GM21515 (cell line): Measurements from ENCODE around the gene CLDN9.

Source experiments
- ATAC-seq: cut with Tn5 transposase; IDR thresholded peaks from one replicate; pipeline ENCODE4 v1.9.1; 2021; ENCODE audit not compliant: unreplicated experiment

Gene CLDN9

DNA sequence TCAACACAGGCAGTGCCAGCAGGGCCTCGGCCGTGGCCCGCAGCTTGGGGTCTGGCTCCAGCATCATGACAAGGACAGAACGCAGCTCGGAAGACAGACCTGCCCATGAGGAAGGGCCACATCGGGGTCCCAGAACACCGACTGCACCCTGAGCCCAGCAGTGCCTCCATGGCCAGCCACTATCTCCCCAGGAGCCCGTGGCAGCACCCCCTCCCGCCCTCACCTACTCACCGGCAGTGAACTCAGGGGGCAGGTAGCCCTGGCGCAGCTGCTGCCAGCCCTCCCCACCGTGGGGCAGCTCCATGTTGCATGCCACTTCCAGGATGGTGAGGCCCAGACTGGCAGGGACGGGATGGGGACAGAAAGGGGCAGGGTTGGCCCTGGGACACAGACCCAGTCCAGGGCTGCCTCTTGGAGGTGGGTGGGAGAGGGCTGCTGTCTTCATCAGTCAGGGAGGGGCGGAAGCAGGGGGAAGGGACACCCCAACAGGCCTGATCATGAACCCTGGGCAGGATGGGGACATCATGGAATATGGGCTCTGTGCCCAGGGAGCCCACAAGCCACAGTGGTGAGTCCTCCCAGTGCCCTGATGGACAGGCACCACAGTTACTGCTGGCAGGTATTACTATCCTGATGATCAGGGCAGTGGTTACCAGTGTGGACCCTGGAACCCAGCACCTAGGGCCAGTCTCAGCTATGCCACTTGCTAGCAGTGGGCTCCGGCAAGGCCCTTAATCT, 38.2 kb upstream of the CLDN9 start:
- ATAC-seq: no peak

DNA sequence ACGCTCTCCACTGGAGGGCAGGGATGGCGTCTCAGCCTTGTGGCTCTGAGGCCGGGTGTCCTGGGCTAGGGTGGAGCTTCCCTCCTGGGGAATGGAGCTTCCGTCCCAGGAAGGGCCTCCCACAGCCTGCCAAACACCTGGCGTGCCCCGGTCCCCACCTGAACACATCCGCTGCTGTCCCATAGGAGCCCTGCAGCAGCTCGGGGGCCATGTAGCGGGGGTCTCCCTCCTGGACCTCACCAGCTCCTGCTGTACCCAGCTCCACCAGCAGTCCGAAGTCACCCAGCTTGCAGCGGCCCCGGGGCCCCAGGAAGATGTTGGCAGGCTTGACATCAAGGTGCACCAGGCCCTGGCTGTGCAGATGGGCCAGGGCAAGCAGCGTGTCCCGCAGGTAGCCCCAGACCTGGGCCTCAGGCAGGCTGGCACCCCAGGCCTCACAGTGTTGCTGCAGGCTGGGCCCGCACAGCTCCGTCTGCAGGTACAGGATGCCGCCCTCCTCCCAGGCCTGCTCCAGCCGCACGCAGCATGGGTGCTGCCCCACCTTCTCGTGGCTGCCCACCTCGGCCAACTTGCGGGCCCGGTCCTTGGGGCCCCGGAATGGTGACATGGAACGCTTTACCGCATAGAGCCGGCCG, 37.4 kb upstream of the CLDN9 start:
- ATAC-seq: no peak

DNA sequence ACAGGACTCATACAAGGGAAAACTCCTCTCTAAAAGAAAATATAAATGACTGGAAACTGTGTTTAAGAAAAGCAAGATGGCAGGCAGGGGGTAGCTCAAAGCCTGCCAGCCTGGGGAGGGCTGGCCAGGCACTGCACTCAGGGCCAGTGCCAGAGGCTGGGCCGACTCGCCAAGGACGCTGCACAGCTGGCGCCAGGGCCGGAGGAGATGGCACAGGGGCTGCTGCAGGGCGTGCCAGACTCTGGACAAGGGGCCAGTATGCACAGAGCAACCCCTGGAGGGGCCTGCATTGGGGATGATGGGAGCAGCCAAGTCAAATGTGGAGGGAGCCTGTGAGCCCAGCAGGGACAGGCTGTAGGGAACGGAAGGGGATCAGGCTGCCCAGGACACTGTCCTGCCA, 36.5 kb upstream of the CLDN9 start:
- ATAC-seq: no peak

DNA sequence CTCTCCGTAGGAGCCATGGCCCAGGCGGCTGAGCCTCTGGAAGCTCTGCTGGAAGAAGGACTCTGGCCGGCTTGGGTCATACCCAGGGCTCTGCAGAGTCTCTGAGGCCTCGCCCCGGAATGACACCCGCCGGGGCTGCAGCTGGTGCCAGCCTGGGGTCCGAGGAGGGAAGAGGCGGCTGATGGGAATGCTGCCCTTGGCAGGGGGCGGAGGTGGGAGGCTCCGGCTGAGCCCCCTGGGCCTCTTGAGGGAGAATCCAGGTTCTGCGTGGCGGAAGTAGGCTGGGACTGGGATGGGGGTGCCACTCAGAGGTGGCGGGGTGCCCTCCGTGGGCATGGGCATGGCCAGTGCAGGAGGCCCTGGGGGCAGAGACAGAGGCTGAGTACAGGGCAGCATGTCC, 36.0 kb upstream of the CLDN9 start:
- ATAC-seq: no peak

DNA sequence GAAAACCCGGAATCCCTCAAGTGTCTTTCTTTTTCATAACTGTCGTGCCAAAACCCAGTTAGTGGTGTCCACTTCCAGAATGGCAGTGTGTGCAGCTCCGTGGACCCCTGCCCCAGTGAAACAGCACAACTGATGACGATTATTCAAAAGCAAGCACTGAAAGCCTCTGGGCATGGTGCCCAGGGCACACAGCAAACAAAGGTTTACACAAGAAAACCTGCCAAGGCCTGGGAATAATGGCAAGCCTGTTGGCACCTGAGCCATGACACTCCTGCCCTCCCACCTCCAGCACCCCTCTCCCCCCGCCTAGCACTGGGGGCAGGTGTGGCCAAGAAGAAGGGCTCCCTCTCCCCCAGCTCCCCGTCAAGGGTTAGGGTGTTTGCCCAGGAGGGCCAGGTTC, 35.3 kb upstream of the CLDN9 start:
- ATAC-seq: no peak

DNA sequence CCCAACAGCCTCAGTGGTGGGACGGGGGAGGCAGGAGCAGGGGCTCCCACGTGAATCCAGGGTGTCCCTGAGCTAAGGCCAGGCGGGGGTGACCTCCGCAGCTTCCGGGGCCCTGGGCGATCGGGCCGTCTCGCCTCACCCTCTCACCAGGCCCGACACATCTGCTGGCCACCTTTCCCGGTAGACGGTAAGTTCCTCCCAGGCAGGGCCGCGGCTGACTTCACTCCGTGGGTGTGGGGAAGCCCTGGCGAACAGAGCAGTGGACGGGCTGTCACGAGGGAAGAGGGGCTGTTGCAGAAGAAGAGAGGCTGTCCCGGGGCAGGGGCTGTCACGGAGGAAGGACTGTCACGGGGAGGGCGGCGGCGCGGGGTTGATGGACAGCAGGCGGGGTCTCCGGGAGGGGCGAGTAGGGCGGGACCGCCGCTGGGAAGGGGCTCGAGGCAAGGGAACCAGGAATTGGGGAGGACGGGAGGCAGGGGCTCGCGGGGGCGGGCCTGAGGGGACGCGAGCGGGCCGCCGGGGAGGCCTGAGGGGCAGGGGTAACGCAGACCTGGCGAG, 33.0 kb upstream of the CLDN9 start:
- no peak for ATAC-seq

DNA sequence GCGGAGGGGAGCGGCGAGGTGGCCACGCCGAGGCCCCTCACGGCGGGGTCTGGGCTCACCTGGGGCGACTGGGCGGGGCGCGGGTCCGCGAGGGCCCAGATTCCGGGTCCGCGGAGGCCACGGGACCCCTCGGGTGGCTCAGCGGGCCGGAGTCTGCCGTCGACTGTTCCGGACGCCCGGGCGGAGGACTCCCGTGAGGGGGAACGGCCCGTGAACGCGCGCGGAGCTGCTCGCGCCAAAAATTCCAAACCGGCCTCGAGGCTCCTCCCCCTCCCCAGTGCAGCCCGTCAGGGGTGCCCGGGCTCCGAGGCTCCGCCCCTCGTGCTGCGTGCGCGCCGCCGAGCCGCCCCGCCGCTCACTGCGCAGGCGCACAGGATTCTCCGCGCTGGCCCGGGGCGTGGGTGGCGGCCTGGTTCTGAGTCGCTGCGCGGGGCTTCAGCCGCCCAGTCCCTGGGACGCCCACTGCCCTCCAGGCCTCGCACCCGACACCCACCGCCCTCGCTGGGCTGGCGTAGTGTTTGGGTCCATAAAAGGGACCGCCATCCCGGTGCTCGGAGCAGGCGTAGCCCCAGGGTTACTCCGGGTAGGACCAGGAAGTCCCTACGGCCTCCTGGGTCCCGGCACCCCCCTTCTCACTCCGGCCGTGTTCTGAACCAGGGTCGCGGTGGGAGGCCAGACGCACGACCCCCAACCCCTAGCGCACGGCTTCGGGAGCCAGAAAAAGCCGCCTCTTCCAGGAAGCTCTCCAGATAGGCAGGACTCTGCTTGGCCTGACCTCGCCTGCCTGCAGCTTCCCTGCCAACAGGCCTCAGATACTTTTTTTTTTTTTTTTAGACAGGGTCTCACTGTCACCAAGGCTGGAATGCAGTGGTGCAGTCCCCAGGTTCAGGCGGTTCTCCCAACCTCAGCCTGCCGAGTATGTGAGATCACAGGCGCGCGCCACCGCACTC, 32.2 kb upstream of the CLDN9 start, which contains the start of gene PKMYT1:
TSS of gene PKMYT1 (minus strand) at position 220 of the 950 bp plus-strand sequence. CDS start 789 bp downstream, outside the sequence.
- peak; percentile 68 for ATAC-seq

DNA sequence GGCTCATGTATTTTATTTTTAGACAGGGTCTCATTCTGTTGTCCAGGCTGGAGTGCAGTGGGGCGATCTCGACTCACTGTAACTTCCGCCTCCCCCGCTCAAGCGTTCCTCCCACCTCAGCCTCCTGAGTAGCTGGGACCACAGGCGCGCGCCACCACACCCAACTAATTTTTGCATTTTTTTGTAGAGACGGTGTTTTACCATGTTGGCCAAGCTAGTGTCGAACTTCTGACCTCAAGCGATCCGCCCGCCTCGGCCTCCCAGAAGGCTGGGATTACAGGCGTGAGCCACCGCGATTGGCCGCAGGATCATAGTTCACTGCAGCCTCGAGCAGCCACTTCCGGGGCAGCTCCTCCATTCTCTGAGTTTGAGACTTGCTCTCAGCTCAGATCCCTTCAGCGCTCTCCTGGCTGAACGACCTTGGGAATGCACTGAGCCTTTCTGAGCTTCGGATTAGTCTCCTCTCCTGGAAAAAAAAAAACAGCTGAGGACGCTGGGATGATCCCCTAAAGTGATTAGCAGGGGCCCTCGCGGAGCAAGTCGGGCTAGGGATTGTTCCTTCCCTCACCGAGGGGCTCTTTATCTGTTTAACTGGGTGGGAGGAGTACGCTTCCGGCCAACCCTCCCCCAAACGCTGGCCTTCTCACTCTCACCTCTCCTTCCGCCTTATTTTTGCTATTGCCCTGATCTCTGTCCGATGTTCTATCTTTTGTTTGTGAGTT, 31.4 kb upstream of the CLDN9 start:
- ATAC-seq: no peak

DNA sequence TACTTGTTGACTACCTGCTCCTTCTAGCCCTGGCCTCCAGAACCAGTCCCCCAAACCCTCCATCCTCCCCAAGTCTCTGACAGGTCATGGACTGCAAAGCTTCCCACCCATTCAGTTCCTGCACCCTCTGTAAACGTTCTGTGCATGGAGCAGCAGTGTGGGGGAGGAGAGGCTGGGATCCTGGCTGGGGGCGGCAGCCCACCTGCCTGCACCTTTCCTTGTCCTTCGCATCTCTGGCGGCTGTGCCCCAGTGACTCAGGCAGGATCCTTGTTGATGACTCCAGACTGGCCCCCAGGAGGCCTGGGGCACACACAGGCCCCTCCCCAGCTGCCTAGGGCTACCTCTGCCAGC, 30.8 kb upstream of the CLDN9 start:
- ATAC-seq: no peak

DNA sequence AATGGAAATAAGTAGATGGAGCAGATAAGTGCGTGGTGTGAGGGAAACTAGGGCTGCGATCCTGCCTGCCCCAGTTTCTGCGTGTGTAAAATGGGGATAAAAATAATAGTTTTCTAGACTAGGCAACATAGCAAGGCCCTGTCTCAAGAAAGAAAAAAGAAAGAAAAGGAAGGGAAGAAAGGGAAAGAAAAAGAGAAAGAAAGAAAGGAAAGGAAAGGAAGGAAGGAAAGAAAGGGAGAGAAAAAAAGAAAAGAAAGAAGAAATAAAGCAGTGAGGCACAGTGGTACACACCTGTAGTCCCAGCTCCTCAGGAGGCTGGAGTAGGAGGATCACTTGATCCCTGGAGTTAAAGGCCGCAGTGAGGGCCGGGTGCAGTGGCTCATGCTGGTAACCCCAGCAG, 30.3 kb upstream of the CLDN9 start:
- no peak for ATAC-seq

DNA sequence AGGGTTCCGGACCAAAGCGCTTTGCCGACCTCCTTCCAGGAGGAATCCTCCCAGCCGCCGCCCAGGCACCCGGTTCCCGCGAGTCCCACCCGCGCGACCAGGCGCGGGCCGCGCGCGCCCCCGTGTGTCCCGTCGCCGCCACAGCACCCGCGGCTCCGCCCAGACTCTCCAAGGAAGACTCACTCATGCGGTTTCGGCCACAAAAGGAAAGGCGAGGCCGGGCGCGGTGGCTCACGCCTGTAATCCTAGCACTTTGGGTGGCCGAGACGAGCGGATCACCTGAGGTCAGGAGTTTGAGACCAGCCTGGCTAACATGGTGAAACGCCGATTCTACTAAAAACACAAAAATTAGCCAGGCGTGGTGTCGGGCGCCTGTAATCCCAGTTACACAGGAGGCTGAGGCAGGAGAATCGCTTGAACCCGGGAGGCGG, 29.0 kb upstream of the CLDN9 start:
- no peak for ATAC-seq

DNA sequence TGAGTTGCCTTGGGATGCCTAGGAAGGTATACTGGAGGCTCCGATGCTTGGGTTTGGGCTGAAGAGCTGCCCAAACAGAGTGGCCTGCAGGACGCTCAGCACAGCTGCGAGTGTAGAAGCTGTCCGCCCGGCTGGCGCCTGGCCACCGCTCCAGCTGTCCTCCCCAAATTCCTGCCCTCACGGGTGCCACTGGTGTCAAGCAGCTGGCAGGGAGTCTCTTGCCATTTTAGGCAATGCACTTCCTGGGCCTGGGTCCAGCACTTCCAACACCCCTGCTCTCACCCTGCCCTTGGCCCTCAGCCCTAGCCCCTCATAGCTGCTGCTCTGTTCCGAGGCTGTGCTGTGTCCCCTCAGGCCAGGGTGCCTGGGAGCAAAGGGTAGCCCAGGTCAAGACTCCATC, 27.3 kb upstream of the CLDN9 start:
- no peak for ATAC-seq

DNA sequence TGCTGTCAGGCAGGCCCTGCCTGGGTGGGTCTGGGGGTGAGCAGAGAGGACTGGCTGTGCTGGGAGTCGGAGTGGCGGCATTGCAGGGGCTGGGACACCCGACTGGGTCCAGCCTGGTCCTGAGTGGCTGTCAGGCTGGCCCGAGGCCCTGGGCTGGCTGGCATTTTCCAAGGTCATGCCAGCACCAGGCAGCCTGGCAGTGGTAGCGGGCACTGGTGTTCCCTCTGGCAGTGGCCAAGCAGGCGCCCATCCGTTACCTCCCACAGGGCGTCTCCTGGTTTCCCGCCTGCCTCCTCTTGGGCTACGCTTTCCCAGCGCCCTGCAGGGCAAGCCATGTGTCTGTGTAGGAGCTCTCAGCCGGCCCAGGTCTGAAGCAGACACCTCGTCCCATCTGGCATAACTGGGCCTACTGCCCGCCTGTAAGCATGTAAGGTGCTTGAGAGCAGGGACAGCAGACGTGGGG, 26.8 kb upstream of the CLDN9 start:
- no peak for ATAC-seq

DNA sequence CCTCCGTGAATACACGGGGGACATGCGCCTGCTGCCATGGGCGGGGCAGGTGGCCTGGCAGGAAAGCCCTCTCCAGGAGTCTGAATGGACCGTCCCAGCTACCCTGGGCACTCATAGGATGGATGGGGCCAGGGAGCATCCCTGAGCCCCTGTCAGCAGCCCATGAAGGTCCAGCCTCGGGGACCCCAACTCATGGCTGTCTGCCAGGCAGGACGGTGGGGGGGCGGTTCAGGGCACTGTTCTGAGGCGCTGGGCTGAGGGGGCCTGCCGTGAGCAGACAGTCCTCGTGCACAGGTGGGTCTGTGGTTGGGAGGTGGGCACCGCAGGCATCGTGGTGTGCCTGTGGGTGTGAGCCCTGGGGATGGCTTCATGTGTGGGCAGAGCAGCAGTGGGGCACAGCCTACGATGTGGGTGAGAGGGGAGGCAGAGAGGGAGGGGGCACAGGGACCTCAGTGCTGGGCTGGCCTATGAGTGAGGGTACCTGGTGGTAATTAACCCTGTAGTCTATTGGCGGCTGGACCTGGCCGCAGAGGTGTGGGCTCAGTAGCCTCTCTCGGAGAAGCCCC, 26.0 kb upstream of the CLDN9 start:
- no peak for ATAC-seq

DNA sequence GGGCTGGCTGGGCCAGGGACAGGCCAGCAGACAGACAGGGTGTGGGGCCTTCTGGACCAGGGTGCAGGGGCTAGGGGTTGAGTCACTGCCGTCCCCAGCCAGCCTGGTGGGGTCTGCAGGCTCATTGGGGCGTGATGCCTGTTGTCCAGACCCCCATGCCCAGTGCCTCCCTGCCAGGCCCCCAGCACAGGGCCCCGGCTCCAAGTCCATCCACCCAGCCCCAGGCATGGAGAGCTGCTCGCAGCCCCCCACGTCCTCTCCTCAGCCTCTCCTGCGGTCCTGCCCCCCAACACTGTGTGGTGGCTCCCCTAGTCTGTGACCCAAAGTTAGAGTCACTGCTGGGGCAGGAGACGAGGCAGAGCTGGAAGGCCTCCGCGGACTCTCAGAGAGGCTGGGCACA, 25.4 kb upstream of the CLDN9 start:
- ATAC-seq: no peak

DNA sequence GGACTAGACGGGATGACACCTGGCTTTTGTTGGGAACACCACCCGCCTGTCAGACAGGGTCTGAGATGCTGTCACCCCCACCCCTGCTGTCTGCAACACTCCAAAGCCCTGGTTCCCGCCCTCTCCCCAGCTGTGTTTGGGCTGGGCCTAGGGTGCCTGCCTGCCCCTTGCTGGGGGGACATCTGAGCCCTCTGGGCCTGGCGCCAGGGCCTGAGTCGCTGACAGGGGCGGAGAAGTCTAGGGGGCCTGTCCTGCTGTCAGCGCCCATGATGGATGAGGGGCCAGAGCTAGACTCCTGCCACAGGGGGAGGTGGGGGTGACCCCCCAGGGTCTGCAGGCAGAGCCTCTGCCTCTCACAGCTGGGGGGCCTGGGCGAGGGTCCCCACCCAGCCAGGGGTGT, 24.9 kb upstream of the CLDN9 start:
- ATAC-seq: no peak

DNA sequence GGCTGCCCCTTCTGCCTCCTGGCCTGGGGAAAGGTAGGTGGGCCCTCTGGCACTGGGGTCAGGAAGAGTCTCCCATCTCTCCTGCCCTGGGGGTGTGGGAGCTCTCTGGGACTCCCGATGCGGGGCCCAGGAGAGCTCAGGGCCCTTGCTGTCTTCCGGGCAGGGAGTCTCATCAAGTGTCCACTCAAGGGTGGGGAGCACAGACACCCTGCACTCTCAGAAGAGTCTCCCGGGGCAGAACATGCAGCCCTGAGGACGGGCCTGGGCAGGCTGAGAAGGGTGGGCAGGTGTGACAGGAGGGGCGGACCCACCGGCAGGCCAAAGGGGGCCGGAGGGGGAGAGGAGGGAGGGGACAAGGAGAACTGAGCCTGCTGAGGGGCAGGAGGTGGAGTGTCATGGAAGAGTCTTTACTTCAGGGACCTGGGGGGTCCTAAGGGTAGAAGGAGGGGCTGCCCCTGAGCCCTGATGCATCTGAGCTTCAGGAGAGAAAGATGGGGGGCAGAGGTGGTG, 24.1 kb upstream of the CLDN9 start:
- no peak for ATAC-seq

DNA sequence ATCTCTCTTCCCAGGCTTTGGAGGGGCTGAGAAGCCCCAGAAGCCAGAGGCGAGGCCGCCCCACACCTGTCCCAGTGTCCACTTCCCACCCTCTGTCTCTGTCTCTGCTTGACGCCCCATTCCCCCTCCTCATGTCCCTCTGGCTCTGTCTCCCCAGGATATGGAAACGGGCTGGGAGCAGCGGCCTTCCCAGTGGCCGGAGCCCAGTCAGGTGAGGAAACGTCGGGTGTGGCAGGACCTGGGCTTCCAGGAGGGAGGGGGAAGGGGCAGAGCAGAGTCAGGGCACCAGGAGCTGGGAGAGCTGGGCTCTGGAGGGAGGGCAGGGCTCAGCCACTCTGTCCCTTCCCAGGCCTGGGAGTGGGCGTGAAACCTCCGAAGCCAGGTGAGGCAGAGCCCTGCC, 21.8 kb upstream of the CLDN9 start:
- ATAC-seq: no peak

DNA sequence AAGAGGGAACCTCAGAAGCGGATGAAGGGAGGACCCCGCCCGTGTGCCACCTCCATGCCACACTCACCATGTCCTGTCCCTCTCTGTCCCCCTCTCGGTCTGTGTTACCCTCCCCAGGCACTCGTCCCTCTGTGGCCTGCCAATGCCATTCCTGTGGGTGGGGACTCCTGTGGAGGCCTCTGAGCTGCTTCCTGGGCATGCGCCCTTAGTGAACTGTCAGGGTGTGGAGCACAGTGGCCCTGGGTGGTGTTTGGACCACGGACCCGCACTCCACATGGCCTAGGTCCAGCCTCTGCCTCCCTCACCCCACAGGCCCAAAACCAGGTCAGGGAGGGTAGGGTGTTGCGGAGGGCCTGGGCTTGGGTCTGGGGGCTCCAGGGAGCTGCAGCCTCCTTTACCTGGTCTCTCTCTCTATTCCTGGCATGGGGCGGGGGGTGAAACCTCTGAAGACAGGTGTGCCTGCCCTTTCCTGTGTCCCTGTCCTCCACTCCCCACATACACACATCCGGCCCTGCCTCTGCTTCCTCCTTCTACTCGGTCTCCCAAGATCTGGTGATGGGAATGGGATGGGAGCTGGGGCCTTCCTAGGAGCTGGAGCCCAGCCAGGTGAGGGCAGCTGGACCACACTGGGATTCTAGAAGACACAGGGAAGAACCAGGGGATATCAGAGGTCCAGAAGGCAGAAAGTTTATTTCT, 21.0 kb upstream of the CLDN9 start:
- ATAC-seq: no peak
